H1 (cell line): ENCODE data around the gene FGF6. TPM values are rescaled to one million over a fixed set of nuclear protein-coding genes. Genes with fewer than 3 reads are reported as not detected.

Experiments used
- CTCF ChIA-PET: fragments of 300-600 bp; sonication (Branson Sonifier 250); formaldehyde crosslinking; loops from one replicate; lab custom pipeline; 2021; ENCODE audit not compliant: partially characterized antibody; lab: Charles Lee
- POLR2A ChIA-PET: fragments of 300-600 bp; sonication (Branson Sonifier 250); formaldehyde crosslinking; loops from one replicate; lab custom pipeline; 2021; ENCODE audit warnings: inconsistent platforms; ENCODE audit not compliant: partially characterized antibody; lab: Charles Lee
- DNase-seq, 2 experiments: peaks; one replicate each; pipeline versions ENCODE4 v3.0.0 to v3.0.0-alpha.2; 2010 to 2022; ENCODE audit warnings: low spot score in 2 of 2, low read depth in 1 of 2, mixed read lengths in 1 of 2
- FAIRE-seq: peaks from 2 replicates; lab custom pipeline; 2011; peaks lifted over from hg19 to GRCh38; lab: Jason Lieb, UNC
- H2AFZ ChIP-seq: 2 replicates; pipeline ENCODE4 v1.8.1; 2012; ENCODE audit warnings: low read length, inconsistent platforms
- H2AK5ac ChIP-seq: 2 replicates; pipeline ENCODE4 v1.6.1; 2013; ENCODE audit warnings: low read depth, low read length
- H2BK120ac ChIP-seq: replicated peaks from 2 replicates; pipeline ENCODE3; 2013; ENCODE audit warnings: low read depth, low read length, inconsistent platforms
- H2BK12ac ChIP-seq: 2 replicates; pipeline ENCODE4 v1.6.1; 2013; ENCODE audit warnings: low read depth, low read length
- H2BK15ac ChIP-seq: 2 replicates; pipeline ENCODE4 v1.6.1; 2013; ENCODE audit warnings: low read length
- H2BK20ac ChIP-seq: 2 replicates; pipeline ENCODE4 v1.6.1; 2013; ENCODE audit warnings: low read length
- H2BK5ac ChIP-seq: 2 replicates; pipeline ENCODE4 v1.6.1; 2013; ENCODE audit warnings: low read depth, low read length
- H3K14ac ChIP-seq: 2 replicates; pipeline ENCODE4 v1.6.1; 2013; ENCODE audit warnings: inconsistent platforms; ENCODE audit not compliant: insufficient read length
- H3K18ac ChIP-seq: 2 replicates; pipeline ENCODE4 v1.6.1; 2013; ENCODE audit warnings: low read length; ENCODE audit errors: extremely low read depth
- H3K23ac ChIP-seq: 2 replicates; pipeline ENCODE4 v1.6.1; 2013; ENCODE audit warnings: inconsistent platforms; ENCODE audit not compliant: insufficient read length
- H3K23me2 ChIP-seq: 2 replicates; pipeline ENCODE4 v1.6.1; 2013; ENCODE audit warnings: low read depth, low read length
- H3K27ac ChIP-seq: 2 replicates; pipeline ENCODE4 v1.6.1; 2011; ENCODE audit warnings: low read depth, low read length, inconsistent platforms
- H3K27me3 ChIP-seq, 4 experiments: replicated peaks in 1 of 4; 1 replicate in 1 of 4; 2 replicates in 3 of 4; pipeline versions ENCODE4 v1.6.1 to v1.8.1; 2011 to 2013; ENCODE audit warnings: low read length in 3 of 4, mild to moderate bottlenecking in 3 of 4, inconsistent platforms in 2 of 4, mixed read lengths in 2 of 4, moderate library complexity in 1 of 4; ENCODE audit not compliant: control insufficient read depth in 3 of 4, insufficient read depth in 3 of 4; ENCODE audit errors: extremely low read depth in 1 of 4
- H3K36me3 ChIP-seq, 4 experiments: 2 replicates each; pipeline versions ENCODE4 v1.6.1 to v1.8.1; 2011 to 2013; ENCODE audit warnings: mild to moderate bottlenecking in 4 of 4, low read length in 3 of 4, moderate library complexity in 2 of 4, control low read depth in 1 of 4, inconsistent platforms in 1 of 4; ENCODE audit not compliant: insufficient read depth in 4 of 4, control insufficient read depth in 2 of 4
- H3K4ac ChIP-seq: replicated peaks from 2 replicates; pipeline ENCODE3; 2013; ENCODE audit warnings: low read length, low read depth, mixed read lengths, inconsistent platforms; ENCODE audit not compliant: insufficient read length
- H3K4me1 ChIP-seq, 4 experiments: replicated peaks in 1 of 4; 1 replicate in 1 of 4; 2 replicates in 3 of 4; pipeline versions ENCODE4 v1.6.1 to v1.8.1; 2011 to 2013; ENCODE audit warnings: low read length in 3 of 4, inconsistent platforms in 2 of 4, mixed read lengths in 1 of 4; ENCODE audit not compliant: insufficient read depth in 4 of 4, control insufficient read depth in 3 of 4
- H3K4me2 ChIP-seq, 2 experiments: 2 replicates each; pipeline versions ENCODE4 v1.6.1 to v1.8.1; 2011 to 2013; ENCODE audit warnings: low read depth in 2 of 2, low read length in 2 of 2, control low read depth in 1 of 2, inconsistent platforms in 1 of 2, mild to moderate bottlenecking in 1 of 2; ENCODE audit not compliant: insufficient read depth in 1 of 2
- H3K4me3 ChIP-seq, 4 experiments: fragments of 200-600, 300-600 bp in 1 of 4; sonication (generic), shearing (Covaris generic), sonication (Bioruptor Twin) in 1 of 4; 2 replicates each; pipeline versions ENCODE4 v1.5.1 to v1.8.1; 2011 to 2016; ENCODE audit warnings: low read length in 4 of 4, low read depth in 3 of 4, control low read depth in 2 of 4, inconsistent platforms in 2 of 4, mild to moderate bottlenecking in 2 of 4, mixed read lengths in 1 of 4, moderate library complexity in 1 of 4; ENCODE audit not compliant: insufficient read depth in 2 of 4; ENCODE audit errors: extremely low read depth in 1 of 4
- H3K56ac ChIP-seq: replicated peaks from 2 replicates; pipeline ENCODE3; 2013; ENCODE audit warnings: low read depth, mild to moderate bottlenecking, mixed read lengths, low read length, inconsistent platforms; ENCODE audit not compliant: insufficient read length
- H3K79me1 ChIP-seq: 2 replicates; pipeline ENCODE4 v1.6.1; 2013; ENCODE audit warnings: low read depth, low read length, control low read depth
- H3K79me2 ChIP-seq, 2 experiments: 2 replicates each; pipeline versions ENCODE4 v1.6.1 to v1.8.1; 2012 to 2013; ENCODE audit warnings: low read length in 2 of 2, mild to moderate bottlenecking in 2 of 2, inconsistent platforms in 1 of 2; ENCODE audit not compliant: insufficient read depth in 2 of 2, control insufficient read depth in 1 of 2
- H3K9ac ChIP-seq, 4 experiments: replicated peaks in 1 of 4; 1 replicate in 1 of 4; 2 replicates in 3 of 4; pipeline versions ENCODE4 v1.6.1 to v1.8.1; 2011 to 2013; ENCODE audit warnings: low read depth in 3 of 4, low read length in 3 of 4, control low read depth in 2 of 4, mild to moderate bottlenecking in 2 of 4, moderate library complexity in 2 of 4, inconsistent platforms in 1 of 4; ENCODE audit errors: extremely low read depth in 1 of 4
- H3K9me3 ChIP-seq, 2 experiments: 2 replicates each; pipeline versions ENCODE4 v1.6.1 to v1.8.1; 2012 to 2013; ENCODE audit warnings: mild to moderate bottlenecking in 2 of 2, moderate library complexity in 2 of 2, control low read depth in 1 of 2, inconsistent platforms in 1 of 2, low read depth in 1 of 2, low read length in 1 of 2, mixed read lengths in 1 of 2; ENCODE audit not compliant: insufficient read depth in 2 of 2
- H4K20me1 ChIP-seq, 2 experiments: replicated peaks in 1 of 2; 2 replicates each; pipeline versions ENCODE3 to v1.8.1; 2011 to 2013; ENCODE audit warnings: inconsistent platforms in 2 of 2, low read length in 2 of 2, mild to moderate bottlenecking in 1 of 2; ENCODE audit not compliant: insufficient read depth in 2 of 2, control insufficient read depth in 1 of 2
- H4K5ac ChIP-seq: 2 replicates; pipeline ENCODE4 v1.6.1; 2013; ENCODE audit warnings: low read length, low read depth, mixed read lengths, inconsistent platforms; ENCODE audit not compliant: insufficient read length
- H4K8ac ChIP-seq: 2 replicates; pipeline ENCODE4 v1.8.0; 2013; ENCODE audit warnings: mild to moderate bottlenecking, moderate library complexity, low read length, inconsistent platforms; ENCODE audit not compliant: insufficient read depth; ENCODE audit errors: extremely low read depth
- H4K91ac ChIP-seq: replicated peaks from 2 replicates; pipeline ENCODE3; 2013; ENCODE audit warnings: low read length, mixed read lengths, inconsistent platforms; ENCODE audit not compliant: insufficient read length
- E2F6 ChIP-seq: IDR thresholded peaks from 2 replicates; pipeline ENCODE4 v1.6.1; 2012; ENCODE audit warnings: inconsistent platforms
- MAX ChIP-seq: IDR thresholded peaks from 2 replicates; pipeline ENCODE4 v1.6.1; 2012; ENCODE audit warnings: inconsistent platforms
- SIN3A ChIP-seq, 2 experiments: IDR thresholded peaks in 1 of 2; conservative IDR thresholded peaks in 1 of 2; 2 replicates each; pipeline ENCODE4 v1.6.1; 2011 to 2012; ENCODE audit warnings: low read length in 2 of 2, improper control_type of control experiment in 1 of 2, low read depth in 1 of 2, mild to moderate bottlenecking in 1 of 2
- TBP ChIP-seq: IDR thresholded peaks from 2 replicates; pipeline ENCODE4 v1.6.1; 2011; ENCODE audit warnings: low read depth, low read length, improper control_type of control experiment
- TCF12 ChIP-seq: IDR thresholded peaks from 2 replicates; pipeline ENCODE4 v1.6.1; 2011; ENCODE audit warnings: low read depth, mild to moderate bottlenecking, low read length
- YY1 ChIP-seq: IDR thresholded peaks from 2 replicates; pipeline ENCODE4 v1.6.1; 2011; ENCODE audit warnings: low read depth, mild to moderate bottlenecking, low read length
- WGBS, 2 experiments: shearing (Covaris generic) in 1 of 2; methylation state at CpG; one replicate each; pipeline versions ENCODE4 v1.1.6 to v1.1.7; 2013 to 2015; ENCODE audit warnings: low lambda C conversion rate in 2 of 2, mixed read lengths in 2 of 2, inconsistent platforms in 1 of 2, low coverage in 1 of 2, missing lambda C conversion rate in 1 of 2; ENCODE audit not compliant: insufficient replicate concordance in 2 of 2, insufficient coverage in 1 of 2, insufficient read length in 1 of 2; ENCODE audit errors: extremely low coverage in 1 of 2, missing lambda C conversion rate in 1 of 2; 5-methylcytosine and 5-hydroxymethylcytosine counted together
- polyA plus RNA-seq, 7 experiments: library from polyadenylated mRNA; depleted of rRNA in 3 of 7; stranded (reverse) in 5 of 7; unstranded in 2 of 7; fragments of >200 nt in 5 of 7; fragments of 200-250 nt in 2 of 7; gene quantifications; 1 replicate in 5 of 7; 2 replicates in 1 of 7; 4 replicates in 1 of 7; pipeline versions ENCODE4 v1.2.1 to v1.2.3, GENCODE V29; 2011 to 2013; ENCODE audit warnings: missing spikeins in 2 of 7, mixed read lengths in 2 of 7
- total RNA-seq: library from RNA; stranded (reverse); fragmentation: NEBNext Ultra II Directional; extraction: Animal tissue kit (Norgen Biotek cat#: 25700); gene quantifications from 2 replicates; pipeline ENCODE4 v1.2.1, GENCODE V29; 2021

FGF6 gene
- total and polyA plus RNA-seq, 2 of the 8 experiments (the other 6 are each of a cell fraction or from before 2014, with no cell fraction given): not detected

GRCh38 chr12:4486980-4487379 lies 41.4 kb upstream of the FGF6 start:
- POLR2A ChIA-PET: interaction anchor here (1.0 to 1.1 kb wide), 2 partner anchors 37 to 57 kb away, joined by 3 read pairs; no protein-coding TSS in a partner anchor
- Histone ChIP-seq H3K4me2 (peak overlapping the region in 1 of 2 experiments; percentile 26; a peak in 1 of 4 replicates), H2BK15ac (no peak overlapping the region), H3K56ac (no peak overlapping the region), H2AFZ (no peak overlapping the region), H3K23ac (no peak overlapping the region), H4K91ac (no peak overlapping the region), H3K27me3 (no peaks in the 10 kb centered on the region), H3K79me1 (no peaks in the 10 kb centered on the region), H2AK5ac (no peak overlapping the region), H2BK120ac (no peak overlapping the region), H4K5ac (no peak overlapping the region), H4K8ac (no peak overlapping the region), H2BK5ac (no peak overlapping the region), H3K27ac (no peak overlapping the region), H3K9ac (no peak overlapping the region), H2BK20ac (no peak overlapping the region), H3K4me3 (no peak overlapping the region), H3K4me1 (peaks cover 0 to 3% (median 1%) of the 10 kb centered on the region in 4 experiments; a peak in 4 of 7 replicates), H3K9me3 (no peaks in the 10 kb centered on the region), H3K4ac (no peak overlapping the region), H2BK12ac (no peak overlapping the region), H4K20me1 (no peaks in the 10 kb centered on the region), H3K23me2 (no peaks in the 10 kb centered on the region), H3K79me2 (no peaks in the 10 kb centered on the region), H3K14ac (no peak overlapping the region), H3K36me3 (peaks cover 0 to 3% (median 0%) of the 10 kb centered on the region in 4 experiments; a peak in 1 of 8 replicates), H3K18ac (no peak overlapping the region)
- no peak for DNase-seq
- FAIRE-seq: peak; percentile 70
- CTCF ChIA-PET: no interaction called here
- 58% methylated on average over 2 of the region's 2 CpGs; no CpG with 5 or more reads in 1 of the 2 experiments for WGBS, 2 experiments
- TF ChIP-seq YY1 (0 out of 2 replicates have a peak, but pooled peaks have one; percentile 43), TBP (no peak), MAX (peak; percentile 83), SIN3A (conservative IDR thresholded peaks at IDR 0.05 in 1 of 2, IDR thresholded peaks at IDR 0.05 in 1 of 2; ENCODE audit: low read depth in 1 of 2, low read length in 2 of 2) (0 out of 4 replicates have a peak, but pooled peaks of 1 of the 2 experiments have one; percentile 37), E2F6 (peak; percentile 85), TCF12 (0 out of 2 replicates have a peak, but pooled peaks have one; percentile 21)
